GM12872 (cell line): ENCODE data around the gene HPSE2.

Source experiments
- TF ChIP-seq, protein P1 (sequence below): IDR thresholded peaks from 3 replicates; pipeline ENCODE4 v1.5.1; 2011; ENCODE audit warnings: low read depth, mild to moderate bottlenecking, low read length, moderate library complexity; ENCODE audit not compliant: insufficient read depth

The HPSE2 gene

DNA sequence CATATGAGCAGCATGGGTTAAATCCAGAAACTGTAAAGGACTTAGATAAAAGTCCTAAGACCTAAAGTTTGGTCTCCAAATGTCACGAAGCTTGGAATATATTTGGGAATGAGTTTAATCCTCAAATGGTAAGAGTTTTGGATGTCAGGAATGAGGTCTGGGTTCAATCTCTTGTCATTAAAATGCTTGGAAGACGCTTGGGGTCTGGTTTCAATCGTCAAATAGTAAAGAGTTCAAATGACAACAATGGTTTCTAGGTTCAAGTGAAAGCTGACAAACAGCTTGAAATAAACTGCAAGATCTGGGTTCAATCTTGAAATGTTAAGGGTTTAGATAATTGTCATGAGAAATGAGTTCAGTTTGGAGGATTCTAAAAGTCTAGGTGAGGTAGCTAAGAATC, 403.5 kb downstream of the HPSE2 start:
- TF ChIP-seq, protein P1, sequence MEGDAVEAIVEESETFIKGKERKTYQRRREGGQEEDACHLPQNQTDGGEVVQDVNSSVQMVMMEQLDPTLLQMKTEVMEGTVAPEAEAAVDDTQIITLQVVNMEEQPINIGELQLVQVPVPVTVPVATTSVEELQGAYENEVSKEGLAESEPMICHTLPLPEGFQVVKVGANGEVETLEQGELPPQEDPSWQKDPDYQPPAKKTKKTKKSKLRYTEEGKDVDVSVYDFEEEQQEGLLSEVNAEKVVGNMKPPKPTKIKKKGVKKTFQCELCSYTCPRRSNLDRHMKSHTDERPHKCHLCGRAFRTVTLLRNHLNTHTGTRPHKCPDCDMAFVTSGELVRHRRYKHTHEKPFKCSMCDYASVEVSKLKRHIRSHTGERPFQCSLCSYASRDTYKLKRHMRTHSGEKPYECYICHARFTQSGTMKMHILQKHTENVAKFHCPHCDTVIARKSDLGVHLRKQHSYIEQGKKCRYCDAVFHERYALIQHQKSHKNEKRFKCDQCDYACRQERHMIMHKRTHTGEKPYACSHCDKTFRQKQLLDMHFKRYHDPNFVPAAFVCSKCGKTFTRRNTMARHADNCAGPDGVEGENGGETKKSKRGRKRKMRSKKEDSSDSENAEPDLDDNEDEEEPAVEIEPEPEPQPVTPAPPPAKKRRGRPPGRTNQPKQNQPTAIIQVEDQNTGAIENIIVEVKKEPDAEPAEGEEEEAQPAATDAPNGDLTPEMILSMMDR: no peak

DNA sequence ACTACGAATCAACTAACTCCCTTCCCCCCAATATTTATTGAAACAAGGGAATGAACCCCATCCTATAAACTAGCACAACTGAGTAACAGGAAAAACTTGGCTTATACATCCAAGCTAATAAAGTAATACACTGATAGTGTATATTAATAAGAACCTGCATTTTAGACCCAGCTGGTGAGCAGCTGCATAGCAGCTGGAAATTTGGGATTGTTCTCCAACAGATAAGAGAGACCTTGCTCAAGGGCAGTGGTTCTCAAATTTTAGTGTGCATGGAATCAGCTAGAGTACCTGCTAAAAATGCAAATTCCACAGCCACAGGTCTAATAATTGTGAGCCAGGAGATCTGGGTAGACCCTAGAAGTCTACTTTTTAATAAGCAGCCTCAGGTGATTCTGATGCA, 404.3 kb downstream of the HPSE2 start:
- TF ChIP-seq, protein P1: no peak

DNA sequence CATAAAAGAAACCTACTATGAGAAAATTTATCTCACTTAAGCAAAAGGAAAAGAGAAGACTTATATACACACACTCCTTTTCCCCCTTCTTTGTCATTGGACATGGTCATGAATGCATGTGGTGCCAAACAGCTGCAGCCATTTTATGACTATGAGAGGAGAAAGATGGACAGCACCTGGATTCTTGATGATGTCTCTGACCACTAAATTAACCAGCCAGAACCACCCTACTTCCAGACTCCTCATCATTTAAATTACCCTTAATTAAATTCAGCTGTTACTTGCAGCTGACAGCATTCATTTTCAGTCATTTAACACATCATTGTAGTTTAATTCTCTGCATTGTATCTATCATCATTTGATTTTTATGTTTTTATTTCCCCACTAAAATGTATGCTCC, 409.9 kb downstream of the HPSE2 start:
- TF ChIP-seq, protein P1: no peak

DNA sequence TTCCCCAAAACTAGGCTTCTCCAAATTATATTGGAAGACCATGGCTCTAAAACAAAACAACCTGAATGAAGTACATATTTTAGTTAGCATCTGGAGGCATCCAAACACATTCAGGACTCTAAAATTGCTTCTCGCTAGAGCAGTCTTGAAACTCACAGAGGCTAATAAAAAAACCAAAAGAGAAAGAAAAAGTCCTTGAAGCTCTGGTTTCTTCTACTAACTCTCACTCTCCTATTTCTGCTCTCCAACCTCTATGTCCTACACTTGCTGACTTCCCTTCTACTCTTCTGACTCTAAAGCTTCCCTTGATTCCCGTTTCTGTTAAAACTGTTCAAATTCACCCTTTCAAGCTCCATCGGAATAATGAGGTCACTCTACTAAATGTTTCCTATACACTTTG, 418.3 kb downstream of the HPSE2 start:
- TF ChIP-seq, protein P1: no peak

DNA sequence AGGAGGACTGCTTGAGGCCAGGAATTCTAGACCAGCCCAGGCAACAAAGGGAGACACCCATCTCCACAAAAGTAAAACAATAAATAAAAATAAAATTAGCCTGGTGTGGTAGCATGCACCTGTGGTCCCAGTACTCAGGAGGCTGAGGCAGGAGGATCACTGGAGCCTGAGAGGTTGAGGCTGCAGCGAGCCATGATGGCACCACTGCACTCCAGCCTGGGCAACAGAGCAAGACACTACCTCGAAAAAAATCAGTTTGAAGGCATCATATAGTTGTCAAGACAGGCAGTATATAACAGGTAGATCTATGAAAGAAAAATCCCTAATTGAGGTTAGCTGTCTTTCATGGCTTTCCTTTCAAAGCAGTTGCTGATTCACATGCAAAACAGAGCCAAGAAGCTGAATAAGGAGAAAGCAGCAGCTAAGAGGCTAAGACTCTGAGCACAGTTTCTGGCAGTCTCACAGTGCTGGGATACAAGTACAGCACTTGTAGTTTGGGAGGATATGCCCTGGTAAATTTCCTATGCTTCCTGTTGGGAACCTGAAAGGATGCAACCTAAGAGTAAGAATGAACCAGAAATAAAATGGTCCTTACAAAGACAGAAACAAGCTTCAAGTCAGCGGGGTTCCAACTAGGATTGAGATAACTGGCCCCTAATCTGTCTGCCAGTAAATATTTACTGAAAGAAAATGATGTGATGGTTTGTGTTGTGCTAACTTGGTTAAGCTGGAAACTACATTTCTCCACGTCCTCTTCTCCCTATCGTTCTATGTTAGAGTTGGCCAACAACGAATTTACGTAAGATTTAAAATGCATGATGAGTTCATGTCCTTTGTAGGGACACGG, 420.4 kb downstream of the HPSE2 start:
- TF ChIP-seq, protein P1: no peak

DNA sequence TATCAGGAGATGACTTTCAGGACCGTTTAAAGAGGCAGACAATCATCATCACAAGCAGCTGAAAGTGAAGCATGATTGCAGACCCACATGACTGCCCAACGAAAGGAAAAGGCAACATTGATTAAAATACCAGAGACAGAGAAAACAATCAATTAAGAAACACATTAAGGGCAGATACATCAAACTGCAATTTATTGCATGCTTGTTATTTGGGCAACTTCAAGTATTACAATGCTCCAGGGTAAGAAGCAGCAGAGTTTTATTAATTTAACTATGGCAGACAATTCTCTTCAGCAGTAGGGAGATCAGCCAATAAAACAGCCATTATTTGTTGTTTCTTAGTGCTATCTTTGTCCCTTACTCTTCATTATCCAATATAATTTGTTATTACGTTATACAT, 421.2 kb downstream of the HPSE2 start:
- TF ChIP-seq, protein P1: no peak

DNA sequence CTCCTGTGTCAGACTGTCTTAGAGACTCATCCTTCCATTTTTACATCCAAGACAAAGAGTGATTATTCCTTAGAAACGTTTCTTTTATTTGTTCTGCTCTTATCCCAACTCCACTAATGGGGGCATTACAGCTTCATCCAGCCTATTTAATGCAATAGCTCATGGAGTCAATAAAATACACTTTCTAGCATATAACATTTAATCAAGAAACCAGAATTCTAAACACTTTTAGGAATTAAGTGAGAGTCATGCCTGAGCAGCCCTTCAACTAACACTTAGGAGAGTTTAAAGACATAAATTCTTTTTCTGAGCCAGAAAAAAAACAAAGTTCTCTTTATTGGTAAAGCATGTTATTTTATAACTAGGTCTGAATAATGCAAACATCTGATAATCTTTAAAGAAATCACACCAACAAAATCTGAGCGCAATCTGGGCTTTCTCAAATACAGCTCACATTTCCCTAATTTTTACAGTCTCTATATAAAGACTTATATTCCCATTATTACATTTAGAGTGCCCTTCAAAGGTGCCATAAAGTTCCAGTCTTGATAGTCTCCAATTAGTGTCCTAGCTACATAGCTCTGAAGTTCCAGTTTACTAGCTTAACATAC, 427.3 kb downstream of the HPSE2 start:
- TF ChIP-seq, protein P1: no peak
